Pons (tissue), 1 donor: ENCODE measurements around the gene CYRIA.

ENCODE experiments used
- DNase-seq: peaks from one replicate; pipeline ENCODE4 v3.0.0-alpha.2; 2016; ENCODE audit warnings: low spot score

CYRIA gene

GRCh38 chr2:16650287-16651249 is 15.1 kb downstream of the CYRIA start:
- DNase-seq = peak; percentile 46

- no peak for DNase-seq
These were observed 16.0 kb downstream of the CYRIA start for GRCh38 chr2:16649353-16650286.

GRCh38 chr2:16647992-16648617 is 17.5 kb downstream of the CYRIA start:
- DNase-seq = no peak

- DNase-seq = no peak
These were observed 19.7 kb downstream of the CYRIA start for GRCh38 chr2:16645775-16646559.

- DNase-seq = no peak
These were observed 20.5 kb downstream of the CYRIA start for GRCh38 chr2:16645088-16645487.

- no peak for DNase-seq
These were observed 21.3 kb downstream of the CYRIA start for GRCh38 chr2:16644221-16644925.

DNA sequence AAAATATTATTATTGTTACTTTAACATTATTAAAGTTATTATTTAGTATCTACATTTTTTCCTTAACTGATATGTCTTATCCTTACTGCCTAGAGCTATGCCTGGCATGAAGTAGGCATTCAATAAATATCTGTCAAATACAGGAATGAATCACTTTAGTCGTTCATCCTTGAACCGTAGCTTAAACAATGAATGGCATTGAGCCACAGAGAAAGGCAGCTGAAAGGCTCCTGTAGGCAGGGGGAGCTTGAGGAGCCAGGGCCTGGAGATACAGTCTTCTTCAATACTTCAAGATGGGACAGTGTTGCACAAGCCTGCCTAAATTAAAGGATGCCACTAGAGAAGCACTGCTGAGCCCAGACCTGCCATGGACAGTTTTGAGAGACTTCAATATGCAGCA is 22.5 kb downstream of the CYRIA start:
- no peak for DNase-seq

GRCh38 chr2:16642088-16642487 is 23.5 kb downstream of the CYRIA start:
- no peak for DNase-seq

DNA sequence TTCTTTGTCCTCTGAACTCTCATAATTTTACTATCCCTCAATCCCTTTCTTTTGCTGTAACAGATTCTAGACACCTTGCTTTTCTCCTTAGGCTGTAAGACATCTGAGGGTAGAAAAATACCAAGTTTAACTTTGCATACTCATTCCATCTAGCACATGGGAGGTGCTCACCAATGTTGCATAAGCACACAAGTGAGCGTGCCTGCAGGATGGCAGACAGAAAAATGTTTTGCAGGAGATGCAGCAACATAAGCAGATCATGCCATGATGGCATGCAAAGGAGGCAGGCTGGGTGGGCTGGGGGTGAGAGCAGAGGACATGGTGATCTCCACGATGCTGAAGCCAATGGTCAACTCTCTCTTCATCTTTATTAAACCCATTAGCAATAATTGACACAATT is 24.1 kb downstream of the CYRIA start:
- DNase-seq = no peak

GRCh38 chr2:16640867-16641266 is 24.8 kb downstream of the CYRIA start:
- DNase-seq = no peak

GRCh38 chr2:16640001-16640700 is 25.5 kb downstream of the CYRIA start:
- no peak for DNase-seq

DNA sequence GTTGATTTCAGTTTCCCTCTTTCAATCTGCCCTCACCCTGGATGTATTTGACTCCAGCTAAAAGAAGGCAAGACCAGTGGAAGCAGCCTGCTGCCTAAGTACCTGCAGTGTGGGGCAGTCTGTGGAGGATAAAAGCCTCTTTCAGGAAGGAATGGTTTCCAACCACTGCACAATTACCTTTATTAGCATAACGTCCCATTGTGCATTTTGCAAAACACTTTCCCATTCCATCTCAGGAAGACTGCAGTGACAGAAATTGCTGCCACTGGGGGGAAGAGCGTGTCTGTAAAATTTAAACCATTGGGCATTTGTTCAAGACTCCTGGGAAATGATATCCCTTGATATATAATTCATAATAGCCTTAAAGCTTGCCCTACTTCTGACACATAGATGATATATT is 26.2 kb downstream of the CYRIA start:
- DNase-seq = no peak

GRCh38 chr2:16638946-16639345 is 26.7 kb downstream of the CYRIA start:
- no peak for DNase-seq

- no peak for DNase-seq
These were observed 28.3 kb downstream of the CYRIA start for GRCh38 chr2:16637304-16637703.

- peak; percentile 57 for DNase-seq
These were observed 29.6 kb downstream of the CYRIA start for GRCh38 chr2:16635791-16636699.

GRCh38 chr2:16633621-16634430 is 31.8 kb downstream of the CYRIA start:
- no peak for DNase-seq

DNA sequence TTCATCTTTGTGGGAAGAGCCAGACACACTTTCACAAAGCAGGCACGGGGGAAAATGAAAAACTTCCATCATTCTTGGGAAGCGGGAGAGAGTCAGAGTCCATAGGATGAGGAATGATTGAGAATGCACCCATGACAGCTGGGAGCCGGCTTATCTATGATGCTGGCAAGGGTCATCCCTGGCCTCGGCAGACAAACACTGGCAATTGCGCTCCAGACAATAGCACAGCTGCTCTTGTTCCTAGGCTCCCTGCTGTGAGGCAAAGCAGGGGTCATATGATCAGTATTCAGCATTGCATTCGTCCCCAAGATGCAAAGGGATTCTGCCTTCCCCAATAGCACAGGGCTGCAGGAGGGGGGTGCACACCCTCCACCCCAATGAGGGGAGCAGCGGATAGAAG is 33.0 kb downstream of the CYRIA start:
- no peak for DNase-seq

DNA sequence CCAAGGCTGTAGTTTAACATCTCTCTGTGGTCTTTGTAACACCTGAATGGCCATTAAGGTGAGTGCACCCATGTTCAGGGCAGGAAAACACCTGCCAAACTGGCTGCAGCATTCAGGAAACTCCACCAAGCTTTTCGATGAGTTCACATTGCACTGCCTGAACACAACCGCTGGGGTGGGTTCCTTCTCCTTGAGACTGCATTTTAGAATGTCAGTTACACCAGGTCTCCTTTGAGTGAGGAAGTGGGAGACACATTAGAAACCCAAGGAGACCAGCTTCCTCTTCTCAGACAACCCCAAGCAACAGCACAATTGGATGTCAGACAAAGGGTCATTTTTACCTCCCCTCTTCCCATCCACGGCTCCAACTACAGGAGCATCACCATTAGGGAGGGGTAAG is 35.2 kb downstream of the CYRIA start:
- DNase-seq = peak; percentile 55
